Stimulated activated CD8-positive, alpha-beta memory T cell treated with anti-CD3 and anti-CD28 coated beads, Interleukin-4, amount 100 ng/mL, for 1 hour (primary cell): ENCODE measurements around the gene PANK4.
A peak's percentile ranks its signal among the peaks of the same experiment; 100 is the strongest.
"Not testable (repeated sequence)": the region's sequence is repeated elsewhere in the genome, so short reads cannot be mapped to it uniquely, and the experiment has no call there.

Experiments
- DNase-seq, 2 donors: peaks; one replicate each; pipeline ENCODE4 v3.0.0-alpha.2; 2020; ENCODE audit warnings: low read depth in 2 of 2, low spot score in 1 of 2

Gene PANK4

DNA sequence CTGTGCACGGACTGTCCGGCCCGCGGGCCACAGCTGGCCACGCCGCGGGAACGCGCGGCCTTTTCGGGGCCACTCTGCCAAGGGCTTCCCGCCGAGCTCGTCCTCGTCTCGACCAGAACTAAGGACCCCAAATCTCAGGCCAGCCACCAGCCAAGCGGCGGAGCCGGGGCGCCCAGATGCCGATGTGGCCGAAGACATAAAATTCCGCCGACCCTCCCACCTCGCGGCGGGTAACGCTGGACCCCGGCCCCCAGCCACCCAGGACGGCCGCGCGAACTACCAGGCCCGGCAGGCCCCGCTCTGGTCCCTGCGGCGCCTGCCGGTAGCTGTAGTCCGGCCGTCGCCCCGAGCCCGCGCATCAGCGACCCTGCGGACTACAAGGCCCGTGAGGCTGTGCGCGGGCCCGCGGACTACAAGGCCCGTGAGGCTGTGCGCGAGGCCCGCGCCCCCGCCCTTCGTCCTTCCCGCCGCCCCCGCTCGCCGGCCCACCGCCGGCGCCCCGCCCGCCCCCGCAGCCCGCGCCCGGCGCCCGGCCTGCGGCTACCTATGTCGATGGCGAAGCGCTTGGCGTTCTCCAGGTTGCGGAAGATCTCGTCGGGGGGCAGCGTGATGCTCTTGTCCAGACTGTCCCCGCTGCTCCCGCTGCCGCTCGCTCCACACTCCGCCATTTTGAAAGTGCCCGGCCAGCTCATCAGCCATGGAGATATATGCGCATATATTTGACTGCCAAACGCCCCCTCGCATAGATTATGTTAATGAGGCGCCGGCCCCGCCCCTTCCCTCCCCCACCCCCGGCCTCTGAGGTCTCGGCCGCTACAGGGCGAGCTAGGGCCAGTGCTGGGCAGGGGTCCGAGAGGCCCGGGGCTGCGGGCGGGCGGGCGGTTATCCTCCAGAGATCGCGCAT is at the start of gene PANK4:
PANK4 (minus strand) TSS at position 677 of the 904 bp plus-strand sequence; CDS start at position 668, 9 bp downstream.
- peak; percentile 64 to 75 for DNase-seq

DNA sequence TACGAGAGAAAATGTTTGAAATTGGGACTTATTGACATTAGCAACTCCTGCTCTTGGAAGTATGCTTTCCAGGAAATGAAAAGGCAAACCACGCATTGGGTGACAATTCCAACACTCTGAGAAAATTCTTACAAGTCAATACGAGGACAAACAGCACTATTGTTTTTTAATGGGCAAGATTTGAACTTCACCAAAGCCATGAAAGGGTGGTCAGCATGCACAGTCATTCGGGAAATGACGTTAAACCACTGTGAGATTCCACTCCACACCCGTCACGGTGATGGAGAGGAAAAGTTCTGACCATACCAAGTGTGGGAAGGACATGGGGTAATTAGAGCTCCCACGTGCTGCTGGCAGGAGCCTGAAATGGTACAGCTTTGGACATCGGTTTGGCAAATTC is 48.0 kb upstream of the PANK4 start:
- DNase-seq: no peak

DNA sequence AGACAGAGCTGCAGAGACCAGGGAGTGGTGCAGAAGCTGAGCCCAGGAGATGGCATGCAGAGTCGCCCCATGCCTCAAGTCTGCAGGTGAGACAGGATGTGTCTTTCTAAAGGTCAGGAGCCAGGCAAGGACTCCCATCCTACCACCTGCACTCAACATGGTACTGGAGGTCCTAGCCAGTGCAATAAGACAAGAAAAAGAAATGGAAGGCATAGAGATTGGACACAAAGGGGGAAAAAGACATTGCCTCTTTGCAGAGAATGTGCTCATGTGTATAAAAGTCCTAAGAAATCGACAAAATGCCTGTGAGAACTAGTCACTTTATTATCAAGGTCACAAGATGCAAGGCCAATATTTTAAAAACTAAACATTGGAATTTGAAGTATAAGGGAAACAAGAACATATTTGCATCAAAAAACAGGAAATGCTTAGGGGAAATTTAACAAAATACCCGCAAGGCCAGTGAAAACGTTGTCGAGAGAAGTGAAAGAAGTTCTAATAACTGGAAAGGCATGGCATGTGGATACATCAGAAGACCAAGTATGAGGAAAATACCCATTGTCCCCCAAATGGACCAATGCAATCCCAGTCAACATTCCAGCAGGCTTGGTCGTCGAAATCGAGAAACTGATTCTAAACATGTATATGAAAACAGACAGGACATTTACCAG is 47.0 kb upstream of the PANK4 start:
- DNase-seq: no peak

DNA sequence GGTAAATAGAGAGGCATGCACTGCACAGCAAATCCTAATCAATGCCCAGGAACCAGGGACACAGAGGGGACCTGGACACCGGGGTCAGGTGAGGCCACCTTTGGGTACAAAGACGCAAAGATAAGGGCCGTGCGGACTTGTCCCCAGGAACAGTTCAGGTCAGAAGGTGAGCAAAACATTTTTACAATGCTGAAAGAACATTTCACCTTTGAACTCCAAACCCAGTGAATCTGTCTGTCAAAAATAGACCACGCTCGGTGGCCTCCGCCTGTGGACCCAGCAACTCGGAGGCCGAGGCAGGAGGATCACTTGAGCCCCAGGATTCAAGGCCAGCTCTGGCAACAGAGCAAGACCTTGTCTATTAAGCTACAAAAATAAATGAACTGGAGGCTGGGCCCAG is 45.0 kb upstream of the PANK4 start:
- DNase-seq: no peak

DNA sequence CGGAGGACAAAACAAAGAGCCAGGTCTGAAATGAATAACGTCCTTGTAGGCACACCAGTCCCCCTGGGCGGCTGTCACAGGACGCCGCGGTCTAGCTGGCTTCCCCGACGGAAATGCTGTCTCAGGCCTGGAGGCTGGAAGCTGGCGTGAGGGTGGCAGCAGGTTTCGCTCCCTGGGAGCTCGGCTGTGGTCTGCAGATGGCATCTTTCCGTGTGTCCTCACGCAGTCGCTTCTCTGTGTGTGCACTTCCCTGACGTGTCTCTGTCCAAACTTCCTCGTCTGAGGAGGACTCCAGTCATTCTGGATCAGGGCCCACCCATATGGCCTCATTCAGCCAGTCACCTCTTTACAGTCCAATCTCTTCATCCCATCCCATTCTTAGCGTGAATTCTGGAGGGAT is 43.9 kb upstream of the PANK4 start:
- DNase-seq: no peak

DNA sequence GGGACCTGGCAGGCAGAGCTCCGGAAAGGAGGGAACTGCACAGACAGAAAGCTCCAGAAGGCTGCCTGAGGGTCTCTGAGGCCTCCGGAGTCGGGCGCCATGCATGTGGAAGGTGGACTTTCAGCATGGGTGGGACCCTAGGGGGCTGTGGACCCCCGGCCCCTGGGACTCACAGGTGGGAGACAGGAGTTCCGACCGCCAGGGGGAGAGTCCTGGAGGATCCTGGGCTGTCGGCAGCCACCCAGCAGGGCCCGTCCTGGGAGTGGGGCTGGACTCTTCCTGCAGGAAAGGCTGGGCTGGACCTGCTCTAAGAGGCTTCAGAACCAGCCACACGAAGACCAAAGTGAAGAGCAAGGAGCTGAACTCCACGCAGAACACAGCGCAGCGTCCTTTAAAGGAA is 43.3 kb upstream of the PANK4 start:
- not testable (repeated sequence) for DNase-seq

DNA sequence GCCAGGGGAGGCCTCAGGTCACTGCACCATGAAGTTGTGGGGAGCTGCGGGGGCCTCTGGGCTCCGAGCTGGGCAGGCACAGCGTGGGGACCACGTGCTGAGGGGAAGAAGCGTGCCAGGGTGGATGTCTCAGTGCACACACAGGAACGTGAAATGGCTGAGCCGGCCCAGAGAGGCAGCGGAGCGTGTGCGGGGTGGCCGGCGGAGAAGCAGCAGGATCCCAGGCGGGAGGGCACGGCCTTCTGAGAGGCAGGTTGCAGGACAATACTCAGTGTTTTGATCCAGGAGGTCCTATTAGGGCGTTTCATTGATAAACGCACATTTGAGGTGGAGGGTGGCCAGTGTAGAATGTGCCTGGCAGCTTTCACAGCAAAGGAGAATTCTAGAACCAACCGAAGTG is 42.7 kb upstream of the PANK4 start:
- no peak for DNase-seq

DNA sequence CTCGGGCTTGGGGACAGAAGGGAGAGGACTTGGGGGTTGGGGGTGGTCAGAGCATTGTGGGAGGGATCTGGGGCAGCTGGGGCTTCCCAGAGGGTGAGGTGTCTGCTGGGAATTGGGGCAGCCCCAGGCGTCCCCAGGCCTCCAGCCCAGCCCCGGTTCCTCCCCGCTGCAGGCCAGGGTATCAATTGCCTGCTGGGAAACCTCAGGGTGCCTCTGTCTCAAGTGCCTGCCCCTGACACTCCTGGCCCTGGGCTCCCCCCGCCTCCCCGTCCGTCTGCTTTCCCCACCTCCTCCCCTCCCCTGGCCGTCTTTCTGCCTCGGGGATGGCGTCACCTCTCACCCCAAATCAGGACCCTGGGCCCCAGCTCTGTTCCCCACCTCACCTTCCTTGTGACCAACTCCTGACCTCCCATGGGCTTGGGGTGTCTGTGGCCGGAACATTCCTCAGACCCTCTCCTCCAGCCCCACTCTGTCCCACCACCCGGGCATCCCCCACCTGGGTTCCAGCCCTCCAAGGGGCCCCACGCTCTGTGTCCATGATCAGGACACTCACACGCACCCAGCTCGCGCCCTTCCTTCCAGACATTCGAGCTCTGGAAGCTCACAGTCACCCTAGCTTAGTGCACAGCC is 41.9 kb upstream of the PANK4 start:
- DNase-seq: not testable (repeated sequence)

DNA sequence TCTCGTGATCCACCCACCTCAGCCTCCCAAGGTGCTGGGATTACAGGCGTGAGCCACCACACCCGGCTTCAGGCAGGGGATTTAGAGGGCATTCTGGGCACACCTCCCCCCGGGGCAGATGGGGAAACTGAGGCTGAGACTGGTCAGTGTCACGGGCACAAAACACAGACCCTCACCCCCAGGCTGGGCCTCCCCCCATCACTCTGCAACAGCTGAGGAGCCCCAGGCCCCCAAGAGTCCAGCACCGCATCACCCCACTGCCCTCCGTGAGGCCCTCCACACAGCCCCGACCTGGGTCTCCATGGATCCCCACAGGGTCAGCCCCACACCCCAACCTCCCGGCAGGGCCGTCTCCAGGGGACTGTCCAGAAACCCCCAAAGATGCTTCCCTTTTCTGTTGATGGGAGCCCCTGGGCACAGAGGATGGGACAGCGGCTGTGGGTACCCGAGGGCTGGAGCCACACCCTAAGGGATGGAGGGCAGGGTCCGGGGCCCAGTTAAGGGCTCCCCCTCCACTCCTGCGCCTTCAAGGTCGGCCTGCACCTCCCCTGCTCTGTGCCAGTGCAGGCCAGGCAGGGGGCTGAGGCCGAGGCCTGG is 40.8 kb upstream of the PANK4 start:
- no peak for DNase-seq

DNA sequence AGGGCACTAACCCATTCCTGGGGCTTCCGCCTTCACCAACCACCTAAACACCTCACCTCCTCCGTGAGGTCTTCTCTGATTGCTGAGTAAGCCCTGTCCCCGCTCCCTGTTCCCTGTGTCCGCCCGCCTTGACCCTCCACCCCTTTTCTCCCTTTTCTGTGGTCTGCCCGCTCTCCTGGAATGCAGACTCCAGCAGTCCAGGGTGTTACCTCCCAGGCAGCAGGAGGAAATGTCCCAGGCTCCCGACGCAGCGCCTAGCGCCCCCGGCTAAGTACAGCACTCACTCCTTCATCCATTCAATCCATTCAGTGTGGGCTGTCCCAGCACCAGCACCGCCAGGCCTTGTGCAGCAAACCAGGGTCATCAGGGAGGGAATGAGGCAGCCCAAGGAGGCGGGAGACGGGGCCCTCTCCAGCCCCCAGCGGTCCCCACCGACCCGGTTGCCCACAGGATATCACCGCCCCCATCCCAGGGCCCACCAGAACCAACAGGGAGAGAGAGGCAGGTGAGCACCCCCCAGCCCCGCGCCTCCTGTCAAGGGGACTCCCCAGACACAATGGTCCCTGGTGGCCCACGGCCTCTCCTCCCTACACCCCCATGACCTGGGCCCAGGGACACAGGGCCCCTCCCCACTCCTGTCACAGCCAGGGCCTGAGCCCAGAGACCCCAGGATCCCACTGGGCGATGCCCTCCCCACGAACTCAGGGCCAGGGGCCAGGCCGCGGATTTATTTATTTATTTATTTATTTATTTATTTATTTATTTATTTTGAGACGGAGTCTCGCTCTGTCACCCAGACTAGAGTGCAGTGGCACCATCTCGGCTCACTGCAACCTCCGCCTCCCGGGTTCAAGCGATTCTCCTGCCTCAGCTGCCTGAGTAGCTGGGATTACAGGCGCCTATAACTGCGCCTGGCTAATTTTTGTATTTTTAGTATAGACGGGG is 40.0 kb upstream of the PANK4 start:
- DNase-seq: no peak

DNA sequence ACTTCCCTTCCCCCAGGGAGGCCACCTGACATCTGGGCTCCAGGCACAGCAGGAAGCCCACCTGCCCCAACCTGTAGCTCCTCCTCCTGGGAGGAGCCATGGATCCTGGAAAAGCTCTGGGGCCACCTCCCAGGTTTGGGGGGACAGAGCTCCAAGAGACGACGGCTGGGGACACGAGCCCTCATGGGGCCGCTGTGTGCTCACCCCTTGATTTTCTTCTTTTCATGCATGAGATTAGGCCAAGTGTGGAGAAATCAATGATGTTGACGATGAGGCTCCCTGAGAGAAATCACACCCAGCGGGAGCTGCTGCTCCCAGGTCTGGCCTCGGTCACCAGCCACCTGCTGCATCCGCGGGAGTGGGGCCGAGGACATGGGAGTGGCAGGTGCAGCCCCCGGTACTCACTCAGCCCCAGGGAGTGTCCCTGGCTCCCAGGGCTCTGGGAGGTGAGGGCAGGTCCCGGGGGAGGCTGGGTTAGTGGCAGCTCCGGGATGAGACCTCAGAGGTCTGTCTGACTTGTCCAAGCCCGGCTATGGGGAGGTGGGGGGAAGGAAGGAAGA is 38.5 kb upstream of the PANK4 start:
- DNase-seq: no peak

DNA sequence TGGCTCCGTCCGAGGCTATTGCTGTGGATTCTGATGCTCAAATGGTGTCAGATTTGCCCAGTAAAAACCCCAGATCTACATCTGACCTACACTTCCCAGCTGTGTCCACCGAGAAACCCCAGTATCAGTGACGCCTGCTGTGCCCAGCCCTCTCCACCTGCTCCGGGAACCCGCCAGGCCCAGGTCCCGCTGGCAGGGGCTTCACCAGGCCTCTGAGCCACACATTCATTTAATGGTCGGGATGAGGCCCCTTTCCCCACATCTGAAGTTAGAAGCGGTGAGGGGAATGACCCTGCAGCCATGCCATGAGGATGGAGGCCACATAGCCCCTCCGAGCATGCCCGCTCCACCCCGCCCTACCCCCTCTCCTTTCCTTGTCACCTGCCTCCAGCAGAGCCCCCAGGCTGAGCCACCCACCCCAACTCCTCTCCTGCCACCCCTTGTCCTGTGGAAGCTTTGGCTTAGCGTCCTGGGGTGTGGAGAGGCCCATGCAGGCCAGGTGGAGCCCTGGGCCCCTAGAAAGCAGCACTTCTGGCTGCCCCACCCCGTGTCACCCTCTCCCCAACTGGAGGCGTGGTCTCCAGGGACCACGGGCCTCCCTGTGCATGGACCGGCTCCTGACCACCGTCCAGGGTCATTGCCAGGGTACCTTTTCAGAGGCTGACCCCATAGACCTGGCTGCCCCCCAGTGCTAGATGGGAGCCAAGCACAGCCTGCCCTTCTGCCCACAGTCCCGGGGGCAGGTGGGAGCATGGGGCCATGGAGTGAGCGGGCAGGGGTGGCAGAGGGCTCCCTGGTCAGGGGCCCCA is 37.8 kb upstream of the PANK4 start:
- no peak for DNase-seq

DNA sequence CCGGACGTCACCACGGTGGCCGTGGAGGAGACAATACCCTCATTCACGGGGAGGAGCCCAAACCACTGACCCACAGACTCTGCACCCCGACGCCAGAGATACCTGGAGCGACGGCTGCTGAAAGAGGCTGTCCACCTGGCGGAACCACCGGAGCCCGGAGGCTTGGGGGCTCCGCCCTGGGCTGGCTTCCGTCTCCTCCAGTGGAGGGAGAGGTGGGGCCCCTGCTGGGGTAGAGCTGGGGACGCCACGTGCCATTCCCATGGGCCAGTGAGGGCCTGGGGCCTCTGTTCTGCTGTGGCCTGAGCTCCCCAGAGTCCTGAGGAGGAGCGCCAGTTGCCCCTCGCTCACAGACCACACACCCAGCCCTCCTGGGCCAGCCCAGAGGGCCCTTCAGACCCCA is 36.8 kb upstream of the PANK4 start:
- DNase-seq: no peak

DNA sequence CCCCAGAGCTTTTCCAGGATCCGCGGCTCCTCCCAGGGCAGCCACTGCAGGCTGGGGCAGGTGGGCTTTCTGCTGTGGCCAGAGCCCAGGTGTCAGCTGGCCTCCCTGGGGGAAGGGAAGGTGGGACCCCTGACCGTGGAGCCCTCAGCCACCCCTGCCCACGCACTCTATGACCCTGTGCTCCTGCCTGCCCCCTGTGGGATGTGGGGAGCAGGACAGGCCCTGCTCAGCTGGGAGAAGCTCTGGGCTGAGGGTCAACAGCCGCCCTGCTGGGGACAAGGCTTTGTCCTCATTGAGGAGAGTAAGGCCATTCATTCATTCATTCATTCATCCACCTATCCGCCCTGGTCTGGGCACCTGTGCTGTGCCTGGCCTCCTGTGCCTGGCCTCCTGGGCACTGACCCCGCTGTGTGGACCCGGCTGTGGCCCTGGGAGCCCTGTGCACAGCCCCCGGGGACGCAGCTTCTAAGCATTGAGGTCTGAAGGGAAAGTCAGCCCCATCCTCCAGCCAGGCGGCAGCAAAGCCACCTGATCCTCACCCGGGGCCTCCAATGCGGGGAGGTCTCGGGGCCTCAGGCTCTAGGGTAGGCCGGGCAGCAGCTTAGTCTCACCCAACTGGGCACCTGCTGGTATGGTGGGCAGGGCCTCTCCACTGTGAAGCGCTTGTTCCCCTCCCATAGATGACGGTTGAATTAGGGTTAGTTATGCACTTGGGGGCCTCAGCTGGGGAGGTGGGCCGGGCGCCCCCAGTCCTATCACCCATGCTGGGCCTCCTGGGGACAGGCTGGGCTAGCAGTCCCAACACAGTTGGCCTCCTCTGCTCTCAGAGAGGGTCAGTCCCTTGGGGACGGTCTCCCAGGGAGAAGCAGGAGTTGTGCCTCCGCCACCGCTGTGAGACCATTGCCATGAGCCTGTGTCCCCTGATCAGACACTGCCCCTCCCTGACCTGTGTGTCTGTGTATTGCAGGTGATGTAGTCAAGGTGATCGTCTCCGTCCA is 35.8 kb upstream of the PANK4 start:
- no peak for DNase-seq

DNA sequence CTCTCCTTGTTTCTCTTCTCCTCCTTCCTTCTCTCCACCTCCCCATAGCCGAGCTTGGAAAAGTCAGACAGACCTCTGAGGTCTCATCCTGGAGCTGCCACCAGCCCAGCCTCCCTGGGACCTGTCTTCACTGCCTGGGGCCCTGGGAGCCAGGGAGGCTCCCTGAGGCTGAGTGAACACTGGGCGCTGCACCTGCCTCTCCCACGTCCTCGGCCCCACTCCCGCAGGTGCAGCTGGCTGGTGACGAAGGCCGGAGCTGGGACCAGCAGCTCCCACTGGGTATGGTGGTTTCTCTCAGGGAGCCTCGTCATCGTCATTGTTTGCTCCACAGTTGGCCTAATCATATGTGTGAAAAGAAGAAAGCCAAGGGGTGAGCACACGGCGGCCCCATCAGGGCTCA is 35.0 kb upstream of the PANK4 start:
- no peak for DNase-seq

DNA sequence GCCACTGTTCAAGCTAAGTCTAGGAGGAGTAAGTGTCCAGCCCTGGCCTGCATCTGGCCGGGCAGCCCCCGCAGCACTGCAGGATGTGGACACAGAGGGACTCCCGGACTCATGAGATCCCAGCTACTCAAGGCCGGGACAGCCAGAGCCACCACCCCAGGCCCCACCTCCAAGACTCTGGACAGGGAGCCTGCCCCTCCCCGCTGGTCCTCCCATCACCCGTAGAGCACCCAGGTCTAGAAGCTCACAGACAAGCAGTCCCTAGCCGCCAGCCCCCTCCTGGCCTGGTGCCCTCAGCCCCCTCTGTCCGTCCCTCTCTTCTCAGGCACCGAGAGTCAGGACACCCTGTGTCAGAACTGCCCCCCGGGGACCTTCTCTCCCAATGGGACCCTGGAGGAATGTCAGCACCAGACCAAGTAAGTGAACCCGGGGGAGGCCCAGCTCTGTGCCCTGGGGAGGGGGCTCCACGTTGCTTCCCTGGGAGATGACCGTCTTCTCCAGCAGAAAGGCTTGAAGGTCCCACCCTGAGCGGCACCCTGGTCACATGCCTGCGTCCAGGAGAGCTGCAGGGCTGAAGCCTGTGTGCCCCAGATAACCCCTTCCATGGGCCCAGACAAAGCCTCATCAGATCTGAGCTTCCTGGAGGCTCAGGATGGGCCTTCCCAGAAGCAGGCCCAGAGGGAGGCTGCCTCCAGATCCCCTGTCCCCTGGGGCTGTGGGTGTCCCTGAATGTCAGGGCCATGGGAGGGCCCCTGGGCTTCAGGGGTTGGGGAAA is 34.1 kb upstream of the PANK4 start:
- no peak for DNase-seq

DNA sequence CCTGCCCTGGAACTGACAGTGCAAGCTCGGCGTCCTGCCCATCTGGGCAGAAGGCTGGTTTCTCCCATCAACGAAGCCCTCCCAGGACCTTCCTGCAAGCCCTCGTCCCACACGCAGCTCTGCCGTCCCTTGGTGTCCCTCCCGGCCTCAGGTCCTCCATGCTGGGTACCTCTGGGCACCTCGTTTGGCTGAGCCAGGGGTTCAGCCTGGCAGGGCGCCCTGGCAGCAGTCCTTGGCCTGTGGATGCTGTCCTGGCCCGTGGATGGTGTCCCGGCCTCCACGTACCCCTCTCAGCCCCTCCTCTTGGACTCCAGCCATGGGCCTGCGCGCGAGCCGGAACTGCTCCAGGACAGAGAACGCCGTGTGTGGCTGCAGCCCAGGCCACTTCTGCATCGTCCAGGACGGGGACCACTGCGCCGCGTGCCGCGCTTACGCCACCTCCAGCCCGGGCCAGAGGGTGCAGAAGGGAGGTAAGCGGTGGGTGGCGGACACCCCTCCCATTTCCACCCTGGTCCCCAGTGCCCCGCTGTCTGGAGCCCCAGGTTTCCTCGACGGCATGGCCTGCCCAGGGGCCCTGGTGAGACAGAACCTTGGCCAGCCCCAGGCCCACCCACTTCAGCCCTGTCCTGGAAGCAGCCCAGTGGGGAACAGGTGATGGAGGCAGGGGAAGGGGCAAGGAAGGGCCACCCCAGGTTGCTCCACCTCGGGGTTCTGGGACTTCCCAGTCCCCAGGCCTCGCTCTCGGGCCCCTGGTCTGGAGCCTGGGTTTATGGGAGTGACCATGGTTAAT is 33.3 kb upstream of the PANK4 start:
- DNase-seq: no peak
